Endothelial cell of umbilical vein (primary cell): ENCODE results near the gene PPP3CA. TPM values are rescaled to one million over a fixed set of nuclear protein-coding genes. Genes with fewer than 3 reads are reported as not detected.

Experiments
- BruUV-seq: library from RNA; stranded (reverse); fragments of 400-500 nt; replicated peaks from 2 replicates; lab custom pipeline; 2021; lab: Mats Ljungman, UMichigan
- CTCF ChIA-PET: fragments of 300-600, 350-600 bp; sonication (Branson Sonifier 250); formaldehyde crosslinking; loops from one replicate; lab custom pipeline; 2021; ENCODE audit warnings: antibody characterized with exemption, inconsistent platforms; lab: Charles Lee
- POLR2A ChIA-PET: fragments of 300-600, 350-600 bp; sonication (Branson Sonifier 250); formaldehyde crosslinking; loops from one replicate; lab custom pipeline; 2021; ENCODE audit warnings: antibody characterized with exemption, inconsistent platforms; lab: Charles Lee
- DNase-seq: peaks from one replicate; pipeline ENCODE4 v3.0.0-alpha.2; 2011; ENCODE audit warnings: low read depth, low spot score
- FAIRE-seq: peaks from 2 replicates; lab custom pipeline; 2011; peaks lifted over from hg19 to GRCh38; lab: Jason Lieb, UNC
- H2AFZ ChIP-seq: 2 replicates; pipeline ENCODE4 v1.6.0; 2012; ENCODE audit warnings: low read depth, low read length, control low read depth, inconsistent platforms
- H3K27ac ChIP-seq: 2 replicates; pipeline ENCODE4 v1.5.1; 2011; ENCODE audit warnings: low read depth, mild to moderate bottlenecking, control low read depth, low read length, moderate library complexity; ENCODE audit not compliant: insufficient read depth
- H3K27me3 ChIP-seq, 2 experiments: 2 replicates each; pipeline versions ENCODE4 v1.6.0 to v1.6.1; 2011; ENCODE audit warnings: low read length in 2 of 2, mixed read lengths in 1 of 2; ENCODE audit not compliant: control insufficient read depth in 2 of 2, insufficient read depth in 2 of 2
- H3K36me3 ChIP-seq, 2 experiments: 2 replicates in 1 of 2; 3 replicates in 1 of 2; pipeline ENCODE4 v1.5.1; 2011; ENCODE audit warnings: low read length in 2 of 2, mild to moderate bottlenecking in 1 of 2, moderate library complexity in 1 of 2; ENCODE audit not compliant: control insufficient read depth in 2 of 2, insufficient read depth in 2 of 2; ENCODE audit errors: extremely low read depth in 1 of 2
- H3K4me1 ChIP-seq: 3 replicates; pipeline ENCODE4 v1.5.1; 2011; ENCODE audit warnings: mild to moderate bottlenecking, low read length; ENCODE audit not compliant: control insufficient read depth, insufficient read depth; ENCODE audit errors: extremely low read depth
- H3K4me2 ChIP-seq: 2 replicates; pipeline ENCODE4 v1.6.1; 2011; ENCODE audit warnings: low read length, control low read depth, mixed read lengths; ENCODE audit not compliant: insufficient read depth
- H3K4me3 ChIP-seq, 3 experiments: fragments of 200-600 bp in 1 of 3; sonication (generic), shearing (Covaris generic) in 1 of 3; replicated peaks in 1 of 3; 2 replicates each; pipeline ENCODE4 v1.5.1; 2011 to 2016; ENCODE audit warnings: control low read depth in 3 of 3, low read length in 3 of 3, mild to moderate bottlenecking in 2 of 3, inconsistent platforms in 1 of 3, low read depth in 1 of 3, moderate library complexity in 1 of 3; ENCODE audit not compliant: insufficient read depth in 1 of 3
- H3K79me2 ChIP-seq: 2 replicates; pipeline ENCODE4 v1.6.0; 2012; ENCODE audit warnings: low read length, inconsistent platforms; ENCODE audit not compliant: control insufficient read depth, insufficient read depth
- H3K9ac ChIP-seq: replicated peaks from 2 replicates; pipeline ENCODE3; 2011; ENCODE audit warnings: low read length, control low read depth; ENCODE audit not compliant: insufficient read depth; ENCODE audit errors: extremely low read depth
- H3K9me1 ChIP-seq: replicated peaks from 3 replicates; pipeline ENCODE4 v1.6.0; 2011; ENCODE audit warnings: mild to moderate bottlenecking, low read length; ENCODE audit not compliant: control insufficient read depth, insufficient read depth; ENCODE audit errors: extremely low read depth
- H3K9me3 ChIP-seq: replicated peaks from 2 replicates; pipeline ENCODE4 v1.5.1; 2012; ENCODE audit warnings: low read length, inconsistent platforms; ENCODE audit not compliant: control insufficient read depth, insufficient read depth
- H4K20me1 ChIP-seq: replicated peaks from 2 replicates; pipeline ENCODE3; 2011; ENCODE audit warnings: mild to moderate bottlenecking, low read length; ENCODE audit not compliant: control insufficient read depth, insufficient read depth; ENCODE audit errors: extremely low read depth
- CTCF ChIP-seq, 2 donors: IDR thresholded peaks; 1 replicate in 1 of 2; 2 replicates in 1 of 2; pipeline ENCODE4 v1.5.1; 2011; ENCODE audit warnings: low read length in 2 of 2, mild to moderate bottlenecking in 2 of 2, moderate library complexity in 2 of 2, control low read depth in 1 of 2, inconsistent platforms in 1 of 2, low read depth in 1 of 2; ENCODE audit not compliant: insufficient read depth in 1 of 2; ENCODE audit errors: extremely low read depth in 1 of 2
- EZH2 ChIP-seq: IDR thresholded peaks from 2 replicates; pipeline ENCODE4 v1.6.1; 2012; ENCODE audit warnings: borderline replicate concordance, low read depth, mild to moderate bottlenecking, moderate library complexity, low read length, inconsistent platforms; ENCODE audit not compliant: severe bottlenecking
- FOS ChIP-seq: IDR thresholded peaks from 2 replicates; pipeline ENCODE4 v1.6.1; 2011; ENCODE audit warnings: mild to moderate bottlenecking, low read length, moderate library complexity, borderline replicate concordance; ENCODE audit not compliant: insufficient read depth
- GATA2 ChIP-seq: IDR thresholded peaks from 2 replicates; pipeline ENCODE4 v1.7.0; 2011; ENCODE audit warnings: low read depth, mild to moderate bottlenecking, moderate library complexity, mixed read lengths, low read length; ENCODE audit not compliant: insufficient read length, insufficient read depth
- JUN ChIP-seq: IDR thresholded peaks from 2 replicates; pipeline ENCODE4 v1.6.1; 2011; ENCODE audit warnings: borderline replicate concordance, low read depth; ENCODE audit not compliant: insufficient read length, insufficient read depth
- MYC ChIP-seq: IDR thresholded peaks from one replicate; pipeline ENCODE4 v1.6.1; 2011; ENCODE audit warnings: mild to moderate bottlenecking, low read depth, low read length
- POLR2A ChIP-seq: IDR thresholded peaks from 2 replicates; pipeline ENCODE4 v1.6.1; 2012; ENCODE audit warnings: low read depth, mild to moderate bottlenecking, control low read depth, low read length
- POLR2AphosphoS5 ChIP-seq: IDR thresholded peaks from 2 replicates; pipeline ENCODE4 v1.6.1; 2012; ENCODE audit warnings: low read depth, mild to moderate bottlenecking, control low read depth, low read length, moderate library complexity; ENCODE audit not compliant: insufficient read depth
- dilution Hi-C: fragments of 300-500 bp; cut with MboI; formaldehyde crosslinking; loops from one replicate; pipeline ENCODE4 v1.15.0; 2019; ENCODE audit warnings: low sequenced_read_pairs; ENCODE audit not compliant: extremely low pct_ligation_motif_present
- intact Hi-C: fragments of 100-400 bp; cut with micrococcal nuclease; formaldehyde crosslinking; loops from one replicate; pipeline ENCODE4 v1.10.0; 2022
- polyA plus RNA-seq, 4 experiments: library from polyadenylated mRNA; depleted of rRNA in 3 of 4; stranded (reverse) in 3 of 4; unstranded in 1 of 4; fragments of >200 nt; gene quantifications; 2 replicates each; pipeline versions ENCODE4 v1.2.1 to v1.2.3, GENCODE V29; 2011 to 2012; ENCODE audit warnings: missing spikeins in 1 of 4
- total RNA-seq: library from RNA; stranded (reverse); gene quantifications from 2 replicates; pipeline ENCODE4 v1.2.3, GENCODE V29; 2021
- TF ChIP-seq, protein P1 (sequence below): IDR thresholded peaks from 2 replicates; pipeline ENCODE4 v1.6.1; 2011; ENCODE audit not compliant: insufficient read depth, insufficient read length

PPP3CA gene
- total and polyA plus RNA-seq, 2 donors (not counting 3 experiments of a cell fraction or from before 2014, with no cell fraction given), result 7.0 to 43.3 TPM

- dilution Hi-C loops (no loop called here), intact Hi-C loops (no loop called here)
- Histone ChIP-seq H2AFZ (no peak overlapping the region), H3K36me3 (no peaks in the 10 kb centered on the region), H3K4me3 (no peak overlapping the region), H3K27ac (no peak overlapping the region), H3K4me1 (peaks cover 8% of the 10 kb centered on the region), H3K4me2 (no peak overlapping the region), H3K9me1 (no peaks in the 10 kb centered on the region), H4K20me1 (peaks cover 5% of the 10 kb centered on the region), H3K79me2 (no peaks in the 10 kb centered on the region), H3K9ac (no peak overlapping the region), H3K9me3 (no peaks in the 10 kb centered on the region), H3K27me3 (no peaks in the 10 kb centered on the region)
- peak; percentile 26 for DNase-seq
- TF ChIP-seq POLR2AphosphoS5 (no peak), JUN (no peak), POLR2A (no peak), GATA2 (no peak), FOS (no peak), EZH2 (no peak), CTCF (IDR thresholded peaks at IDR 0.05; ENCODE audit: extremely low read depth in 1 of 2, insufficient read depth in 1 of 2, low read depth in 1 of 2, low read length in 2 of 2) (no peak), MYC (no peak)
- TF ChIP-seq, protein P1, sequence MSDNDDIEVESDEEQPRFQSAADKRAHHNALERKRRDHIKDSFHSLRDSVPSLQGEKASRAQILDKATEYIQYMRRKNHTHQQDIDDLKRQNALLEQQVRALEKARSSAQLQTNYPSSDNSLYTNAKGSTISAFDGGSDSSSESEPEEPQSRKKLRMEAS, result no peak
- FAIRE-seq, result no peak
- BruUV-seq, result no TSS peak
- ChIA-PET POLR2A (no interaction called here), CTCF (no interaction called here)
Observed at GRCh38 chr4:101287324-101287723, 60.0 kb downstream of the PPP3CA start.
